Hepatocyte (in vitro differentiated cells): ENCODE measurements around the gene GLS2.

Experiments
- CTCF ChIP-seq: fragments of 200-600 bp; sonication (generic); IDR thresholded peaks from 2 replicates; pipeline ENCODE4 v1.5.1; 2016; ENCODE audit warnings: antibody characterized with exemption, mild to moderate bottlenecking; ENCODE audit not compliant: poor library complexity
- EZH2phosphoT487 ChIP-seq: fragments of 200-600 bp; sonication (generic); IDR thresholded peaks from one replicate; pipeline ENCODE4 v1.6.1; 2018; ENCODE audit warnings: antibody characterized with exemption, mild to moderate bottlenecking, low read depth, moderate library complexity; ENCODE audit not compliant: unreplicated experiment, severe bottlenecking

GRCh38 chr12:56425193-56425592 is 62.8 kb downstream of the GLS2 start:
- TF ChIP-seq CTCF (no peak), EZH2phosphoT487 (no peak)
